HUES6 (cell line): ENCODE measurements around the gene STAMBP.
"Not testable (repeated sequence)": the region's sequence is repeated elsewhere in the genome, so short reads cannot be mapped to it uniquely, and the experiment has no call there.

ENCODE experiments used
- H3K27ac ChIP-seq: 2 replicates; pipeline ENCODE4 v1.7.0; 2013; ENCODE audit warnings: low read depth, mild to moderate bottlenecking, low read length, inconsistent platforms
- H3K27me3 ChIP-seq: 2 replicates; pipeline ENCODE4 v1.6.1; 2013; ENCODE audit warnings: low read length; ENCODE audit not compliant: control insufficient read depth, insufficient read depth
- H3K36me3 ChIP-seq: 2 replicates; pipeline ENCODE4 v1.6.1; 2013; ENCODE audit warnings: low read length; ENCODE audit not compliant: control insufficient read depth, insufficient read depth
- H3K4me1 ChIP-seq: 2 replicates; pipeline ENCODE4 v1.6.1; 2013; ENCODE audit warnings: low read length; ENCODE audit not compliant: control insufficient read depth, insufficient read depth
- H3K4me3 ChIP-seq: 2 replicates; pipeline ENCODE4 v1.5.1; 2013; ENCODE audit warnings: low read depth, low read length
- H3K9ac ChIP-seq: one replicate; pipeline ENCODE4 v1.6.1; 2013; ENCODE audit warnings: mild to moderate bottlenecking, low read length
- H3K9me3 ChIP-seq: 2 replicates; pipeline ENCODE4 v1.6.1; 2013; ENCODE audit warnings: low read depth, low read length; ENCODE audit not compliant: control insufficient read depth, insufficient read depth

The STAMBP gene

GRCh38 chr2:73897240-73897583 is 68.5 kb downstream of the STAMBP start:
- Histone ChIP-seq H3K9me3 (no peaks in the 10 kb centered on the region), H3K36me3 (no peaks in the 10 kb centered on the region), H3K9ac (no peak overlapping the region), H3K27ac (no peak overlapping the region), H3K27me3 (no peaks in the 10 kb centered on the region), H3K4me3 (no peak overlapping the region), H3K4me1 (peaks cover 11% of the 10 kb centered on the region)

- H3K4me3 ChIP-seq = no peak overlapping the region
- no peaks in the 10 kb centered on the region for H3K36me3 ChIP-seq
- no peaks in the 10 kb centered on the region for H3K9me3 ChIP-seq
- no peak overlapping the region for H3K9ac ChIP-seq
- peaks cover 4% of the 10 kb centered on the region for H3K4me1 ChIP-seq
- H3K27me3 ChIP-seq = no peaks in the 10 kb centered on the region
- no peak overlapping the region for H3K27ac ChIP-seq
Measured at GRCh38 chr2:73897934-73898333, 69.2 kb downstream of the STAMBP start.

GRCh38 chr2:73899801-73900336 is 71.1 kb downstream of the STAMBP start:
- no peak overlapping the region for H3K27ac ChIP-seq
- H3K4me1 ChIP-seq = no peaks in the 10 kb centered on the region
- no peaks in the 10 kb centered on the region for H3K27me3 ChIP-seq
- H3K4me3 ChIP-seq = no peak overlapping the region
- no peak overlapping the region for H3K9ac ChIP-seq
- H3K36me3 ChIP-seq = no peaks in the 10 kb centered on the region
- H3K9me3 ChIP-seq = no peaks in the 10 kb centered on the region

- Histone ChIP-seq H3K27ac (no peak overlapping the region), H3K4me1 (no peaks in the 10 kb centered on the region), H3K4me3 (no peak overlapping the region), H3K9ac (no peak overlapping the region), H3K9me3 (no peaks in the 10 kb centered on the region), H3K27me3 (no peaks in the 10 kb centered on the region), H3K36me3 (no peaks in the 10 kb centered on the region)
Measured at GRCh38 chr2:73901143-73901542, 72.4 kb downstream of the STAMBP start.

GRCh38 chr2:73902284-73902683 is 73.5 kb downstream of the STAMBP start:
- Histone ChIP-seq H3K27ac (no peak overlapping the region), H3K36me3 (no peaks in the 10 kb centered on the region), H3K9me3 (no peaks in the 10 kb centered on the region), H3K27me3 (no peaks in the 10 kb centered on the region), H3K4me3 (no peak overlapping the region), H3K9ac (no peak overlapping the region), H3K4me1 (no peaks in the 10 kb centered on the region)

- Histone ChIP-seq H3K9me3 (no peaks in the 10 kb centered on the region), H3K36me3 (no peaks in the 10 kb centered on the region), H3K27ac (no peak overlapping the region), H3K27me3 (no peaks in the 10 kb centered on the region), H3K4me3 (no peak overlapping the region), H3K4me1 (peaks cover 3% of the 10 kb centered on the region; the same call in 1 of the 2 replicates), H3K9ac (no peak overlapping the region)
Measured at GRCh38 chr2:73903313-73903712, 74.6 kb downstream of the STAMBP start.

GRCh38 chr2:73903949-73904613 is 75.3 kb downstream of the STAMBP start:
- not testable (repeated sequence) for H3K27me3 ChIP-seq, H3K9ac ChIP-seq, H3K9me3 ChIP-seq, H3K27ac ChIP-seq, H3K4me3 ChIP-seq, H3K36me3 ChIP-seq, H3K4me1 ChIP-seq

GRCh38 chr2:73904952-73905351 is 76.2 kb downstream of the STAMBP start:
- Histone ChIP-seq H3K4me3 (no peak overlapping the region), H3K4me1 (peaks cover 3% of the 10 kb centered on the region; the same call in 1 of the 2 replicates), H3K9me3 (no peaks in the 10 kb centered on the region), H3K27ac (no peak overlapping the region), H3K9ac (no peak overlapping the region), H3K27me3 (no peaks in the 10 kb centered on the region), H3K36me3 (no peaks in the 10 kb centered on the region)

- no peaks in the 10 kb centered on the region for H3K27me3 ChIP-seq
- peaks cover 3% of the 10 kb centered on the region; the same call in 1 of the 2 replicates for H3K4me1 ChIP-seq
- no peak overlapping the region for H3K27ac ChIP-seq
- no peaks in the 10 kb centered on the region for H3K9me3 ChIP-seq
- H3K9ac ChIP-seq = no peak overlapping the region
- no peak overlapping the region for H3K4me3 ChIP-seq
- H3K36me3 ChIP-seq = no peaks in the 10 kb centered on the region
Measured at GRCh38 chr2:73906847-73907505, 78.2 kb downstream of the STAMBP start.

- Histone ChIP-seq H3K36me3 (no peaks in the 10 kb centered on the region), H3K4me3 (no peak overlapping the region), H3K27me3 (no peaks in the 10 kb centered on the region), H3K9me3 (no peaks in the 10 kb centered on the region), H3K9ac (no peak overlapping the region), H3K4me1 (peaks cover 3% of the 10 kb centered on the region; the same call in 1 of the 2 replicates), H3K27ac (no peak overlapping the region)
Measured at GRCh38 chr2:73907840-73908452, 79.2 kb downstream of the STAMBP start.
